Mucosa of gallbladder (tissue), 1 donor: ENCODE results near the gene RAE1. TPM values are rescaled to one million over a fixed set of nuclear protein-coding genes. Genes with fewer than 3 reads are reported as not detected.

Experiments
- DNase-seq: peaks from one replicate; pipeline ENCODE4 v3.0.0-alpha.2; 2020; ENCODE audit warnings: low spot score
- total RNA-seq: library from RNA; stranded (reverse); gene quantifications from one replicate; pipeline ENCODE4 v1.2.1, GENCODE V29; 2021
- donor health status: DM: no; HTN: no; CAD: no.

The RAE1 gene
- total RNA-seq: 20.9 TPM

GRCh38 chr20:57351042-57351783, at the start of gene RAE1:
RAE1 (plus strand) TSS chr20:57351255; CDS start chr20:57354039, 2,784 bp downstream.
- DNase-seq: peak; percentile 93

- no peak for DNase-seq
These were observed 44.3 kb upstream of the RAE1 start for GRCh38 chr20:57306747-57307146.

GRCh38 chr20:57308451-57309271, 42.4 kb upstream of the RAE1 start:
- DNase-seq: no peak

- no peak for DNase-seq
These were observed 41.4 kb upstream of the RAE1 start for GRCh38 chr20:57309544-57310115.

GRCh38 chr20:57310821-57311514, 40.1 kb upstream of the RAE1 start:
- no peak for DNase-seq

GRCh38 chr20:57312138-57312537, 38.9 kb upstream of the RAE1 start:
- DNase-seq: no peak

GRCh38 chr20:57313230-57313629, 37.8 kb upstream of the RAE1 start:
- no peak for DNase-seq

- DNase-seq: no peak
These were observed 37.1 kb upstream of the RAE1 start for GRCh38 chr20:57313951-57314350.

GRCh38 chr20:57315083-57315975, 35.7 kb upstream of the RAE1 start:
- no peak for DNase-seq

- no peak for DNase-seq
These were observed 35.0 kb upstream of the RAE1 start for GRCh38 chr20:57315976-57316480.

GRCh38 chr20:57316795-57317201, 34.3 kb upstream of the RAE1 start:
- DNase-seq: no peak

GRCh38 chr20:57317316-57317788, 33.7 kb upstream of the RAE1 start:
- DNase-seq: no peak

GRCh38 chr20:57317789-57318371, 33.2 kb upstream of the RAE1 start:
- DNase-seq: no peak

- no peak for DNase-seq
These were observed 31.5 kb upstream of the RAE1 start for GRCh38 chr20:57319584-57319983.

GRCh38 chr20:57320358-57320757, 30.7 kb upstream of the RAE1 start:
- DNase-seq: no peak

GRCh38 chr20:57321142-57321541, 29.9 kb upstream of the RAE1 start:
- no peak for DNase-seq

- no peak for DNase-seq
These were observed 28.6 kb upstream of the RAE1 start for GRCh38 chr20:57322476-57322875.

GRCh38 chr20:57323034-57323433, 28.0 kb upstream of the RAE1 start:
- no peak for DNase-seq

- no peak for DNase-seq
These were observed 25.3 kb upstream of the RAE1 start for GRCh38 chr20:57325632-57326356.
